GM12878 (cell line): ENCODE data around the gene RAB31.

Source experiments
- CTCF ChIP-seq, 3 experiments: IDR thresholded peaks in 2 of 3; conservative IDR thresholded peaks in 1 of 3; 2 replicates each; pipeline ENCODE4 v1.5.1; 2011; ENCODE audit warnings: low read depth in 3 of 3, low read length in 3 of 3, mild to moderate bottlenecking in 3 of 3, control low read depth in 2 of 3, moderate library complexity in 2 of 3, inconsistent platforms in 1 of 3, mixed read lengths in 1 of 3; ENCODE audit not compliant: control insufficient read depth in 2 of 3, insufficient read depth in 1 of 3; ENCODE audit errors: extremely low read depth in 1 of 3
- GATAD2B ChIP-seq: fragments of 450-650 bp; conservative IDR thresholded peaks from 2 replicates; pipeline ENCODE4 v1.6.1; 2017; ENCODE audit warnings: low read depth, mild to moderate bottlenecking, moderate library complexity

GRCh38 chr18:9715088-9715343 lies 6.9 kb downstream of the RAB31 start:
- TF ChIP-seq CTCF (IDR thresholded peaks at IDR 0.05 in 2 of 3, conservative IDR thresholded peaks at IDR 0.05 in 1 of 3; ENCODE audit: control insufficient read depth in 2 of 3, extremely low read depth in 1 of 3, insufficient read depth in 1 of 3, low read depth in 3 of 3, low read length in 3 of 3) (no peak), GATAD2B (no peak)
